HCT116 (cell line): ENCODE measurements around the gene NCF2.

Experiments used
- ATF3 ChIP-seq: IDR thresholded peaks from 2 replicates; pipeline ENCODE4 v1.6.1; 2012
- CTCF ChIP-seq, 3 experiments: fragments of 200-600 bp in 1 of 3; sonication (generic) in 1 of 3; IDR thresholded peaks in 2 of 3; conservative IDR thresholded peaks in 1 of 3; 2 replicates each; pipeline ENCODE4 v1.5.1; 2012 to 2017; ENCODE audit warnings: low read depth in 2 of 3, low read length in 2 of 3, antibody characterized with exemption in 1 of 3, borderline replicate concordance in 1 of 3, control low read depth in 1 of 3, mild to moderate bottlenecking in 1 of 3, mixed read lengths in 1 of 3, mixed run types in 1 of 3, moderate library complexity in 1 of 3; ENCODE audit not compliant: insufficient read depth in 1 of 3
- EGR1 ChIP-seq: IDR thresholded peaks from 2 replicates; pipeline ENCODE4 v1.6.1; 2012; ENCODE audit warnings: low read depth
- EZH2 ChIP-seq: fragments of 200-600 bp; sonication (generic); IDR thresholded peaks from 2 replicates; pipeline ENCODE4 v1.6.1; 2017; ENCODE audit warnings: antibody characterized with exemption, mixed run types
- FOSL1 ChIP-seq: IDR thresholded peaks from 2 replicates; pipeline ENCODE4 v1.6.1; 2012; ENCODE audit warnings: low read depth
- JUND ChIP-seq: IDR thresholded peaks from 2 replicates; pipeline ENCODE4 v1.6.1; 2012
- MAX ChIP-seq: IDR thresholded peaks from 2 replicates; pipeline ENCODE4 v1.6.1; 2012
- POLR2A ChIP-seq: IDR thresholded peaks from 2 replicates; pipeline ENCODE4 v1.7.0; 2011; ENCODE audit warnings: borderline replicate concordance; ENCODE audit not compliant: insufficient read depth, insufficient read length; ENCODE audit errors: extremely low read depth
- POLR2AphosphoS5 ChIP-seq: IDR thresholded peaks from 2 replicates; pipeline ENCODE4 v1.6.1; 2011; ENCODE audit warnings: mild to moderate bottlenecking, low read depth, low read length, moderate library complexity
- SIN3A ChIP-seq: IDR thresholded peaks from 2 replicates; pipeline ENCODE4 v1.6.1; 2012; ENCODE audit warnings: low read depth
- SP1 ChIP-seq: IDR thresholded peaks from 2 replicates; pipeline ENCODE4 v1.6.1; 2012; ENCODE audit warnings: low read depth
- YY1 ChIP-seq: IDR thresholded peaks from 2 replicates; pipeline ENCODE4 v1.6.1; 2011; ENCODE audit warnings: low read length, low read depth, moderate library complexity, mild to moderate bottlenecking; ENCODE audit not compliant: insufficient replicate concordance; ENCODE audit errors: extremely low read depth
- TF ChIP-seq, protein P1 (sequence below): IDR thresholded peaks from 2 replicates; pipeline ENCODE4 v1.6.1; 2012; ENCODE audit warnings: low read depth

- TF ChIP-seq SP1 (no peak), JUND (no peak), POLR2A (no peak), CTCF (IDR thresholded peaks at IDR 0.05 in 2 of 3, conservative IDR thresholded peaks at IDR 0.05 in 1 of 3; ENCODE audit: borderline replicate concordance in 1 of 3, insufficient read depth in 1 of 3, low read depth in 2 of 3, low read length in 2 of 3) (no peak), EZH2 (no peak), POLR2AphosphoS5 (no peak), ATF3 (no peak), MAX (no peak), EGR1 (no peak), YY1 (no peak), SIN3A (no peak), FOSL1 (no peak)
- TF ChIP-seq, protein P1, sequence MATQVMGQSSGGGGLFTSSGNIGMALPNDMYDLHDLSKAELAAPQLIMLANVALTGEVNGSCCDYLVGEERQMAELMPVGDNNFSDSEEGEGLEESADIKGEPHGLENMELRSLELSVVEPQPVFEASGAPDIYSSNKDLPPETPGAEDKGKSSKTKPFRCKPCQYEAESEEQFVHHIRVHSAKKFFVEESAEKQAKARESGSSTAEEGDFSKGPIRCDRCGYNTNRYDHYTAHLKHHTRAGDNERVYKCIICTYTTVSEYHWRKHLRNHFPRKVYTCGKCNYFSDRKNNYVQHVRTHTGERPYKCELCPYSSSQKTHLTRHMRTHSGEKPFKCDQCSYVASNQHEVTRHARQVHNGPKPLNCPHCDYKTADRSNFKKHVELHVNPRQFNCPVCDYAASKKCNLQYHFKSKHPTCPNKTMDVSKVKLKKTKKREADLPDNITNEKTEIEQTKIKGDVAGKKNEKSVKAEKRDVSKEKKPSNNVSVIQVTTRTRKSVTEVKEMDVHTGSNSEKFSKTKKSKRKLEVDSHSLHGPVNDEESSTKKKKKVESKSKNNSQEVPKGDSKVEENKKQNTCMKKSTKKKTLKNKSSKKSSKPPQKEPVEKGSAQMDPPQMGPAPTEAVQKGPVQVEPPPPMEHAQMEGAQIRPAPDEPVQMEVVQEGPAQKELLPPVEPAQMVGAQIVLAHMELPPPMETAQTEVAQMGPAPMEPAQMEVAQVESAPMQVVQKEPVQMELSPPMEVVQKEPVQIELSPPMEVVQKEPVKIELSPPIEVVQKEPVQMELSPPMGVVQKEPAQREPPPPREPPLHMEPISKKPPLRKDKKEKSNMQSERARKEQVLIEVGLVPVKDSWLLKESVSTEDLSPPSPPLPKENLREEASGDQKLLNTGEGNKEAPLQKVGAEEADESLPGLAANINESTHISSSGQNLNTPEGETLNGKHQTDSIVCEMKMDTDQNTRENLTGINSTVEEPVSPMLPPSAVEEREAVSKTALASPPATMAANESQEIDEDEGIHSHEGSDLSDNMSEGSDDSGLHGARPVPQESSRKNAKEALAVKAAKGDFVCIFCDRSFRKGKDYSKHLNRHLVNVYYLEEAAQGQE = no peak
These were observed 61.7 kb downstream of the NCF2 start for GRCh38 chr1:183528577-183528976.
